ENCODE results near the gene NALF2.

NALF2 gene

GRCh38 chrX:69503782-69504625 lies at the start of gene NALF2:
TSS of gene NALF2 (plus strand) at chrX:69504326. CDS start at chrX:69505283, 957 bp downstream.
- H3K4me1 Mint-ChIP-seq, result no peaks in the 10 kb centered on the region
- H3K4me3 Mint-ChIP-seq, result peak within 1 kb of the TSS; percentile 61
- peak; percentile 71 for ATAC-seq
- no peak within 1 kb of the TSS for H3K27ac Mint-ChIP-seq
- no peaks in the 10 kb centered on the region for H3K36me3 Mint-ChIP-seq
- DNase-seq (ENCODE audit: low spot score in 2 of 2), result peak in 1 of 2 donors; percentile 50
- H3K9me3 Mint-ChIP-seq, result no peaks in the 10 kb centered on the region

DNA sequence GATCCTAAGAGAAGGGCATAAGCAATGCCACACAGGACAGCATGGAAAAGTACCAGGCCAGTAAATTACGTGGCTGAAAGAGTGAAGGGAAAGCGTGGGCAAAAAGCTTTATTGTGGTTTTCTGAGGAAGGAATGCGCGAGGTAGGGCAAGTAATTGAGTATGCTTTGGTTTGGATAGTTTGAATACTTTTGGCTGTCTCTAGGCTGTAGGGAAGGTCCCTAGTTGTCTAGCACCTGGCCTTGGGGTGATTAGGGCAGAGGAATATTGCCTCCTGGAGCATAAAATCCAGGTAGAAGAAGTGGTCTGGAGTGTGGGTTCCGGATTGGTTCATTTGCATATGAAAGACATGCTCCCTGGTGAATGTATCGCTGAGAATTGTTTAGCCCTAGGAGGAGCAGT lies 46.4 kb upstream of the NALF2 start:
- H3K4me3 Mint-ChIP-seq, result no peak overlapping the region
- H3K27ac Mint-ChIP-seq, result no peak overlapping the region
- no peaks in the 10 kb centered on the region for H3K36me3 Mint-ChIP-seq
- H3K9me3 Mint-ChIP-seq, result no peaks in the 10 kb centered on the region
- no peak for ATAC-seq
- H3K4me1 Mint-ChIP-seq, result no peaks in the 10 kb centered on the region
- no peak for DNase-seq (ENCODE audit: low spot score in 2 of 2)

- DNase-seq (ENCODE audit: low spot score in 2 of 2) (no peak), ATAC-seq (no peak)
- Mint-ChIP-seq H3K9me3 (no peaks in the 10 kb centered on the region), H3K4me1 (no peaks in the 10 kb centered on the region), H3K36me3 (no peaks in the 10 kb centered on the region), H3K4me3 (no peak overlapping the region), H3K27ac (no peak overlapping the region)
Measured at GRCh38 chrX:69466546-69466945, 37.6 kb upstream of the NALF2 start.

DNA sequence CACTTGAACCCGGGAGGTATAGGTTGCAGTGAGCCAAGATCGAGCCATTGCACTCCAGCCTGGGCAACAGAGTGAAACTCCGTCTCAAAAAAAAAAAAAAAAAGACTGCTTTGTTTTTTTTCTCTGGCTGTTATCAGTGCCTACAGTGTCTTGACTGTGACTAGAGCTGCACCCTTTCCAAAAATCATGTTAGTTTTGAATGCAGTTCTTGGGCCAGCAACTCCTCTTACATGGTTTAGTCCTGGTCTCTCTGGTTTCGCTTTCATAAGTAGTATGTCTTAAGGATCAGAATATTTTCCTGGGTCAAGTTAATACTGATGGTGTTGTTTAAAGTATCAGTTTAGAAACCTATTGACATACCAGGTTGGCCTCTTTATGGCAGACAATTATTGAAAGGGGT lies 34.2 kb upstream of the NALF2 start:
- Mint-ChIP-seq H3K36me3 (no peaks in the 10 kb centered on the region), H3K4me1 (no peaks in the 10 kb centered on the region), H3K27ac (no peak overlapping the region), H3K4me3 (no peak overlapping the region), H3K9me3 (no peaks in the 10 kb centered on the region)
- ATAC-seq (no peak), DNase-seq (ENCODE audit: low spot score in 2 of 2) (no peak)

GRCh38 chrX:69489625-69490024 lies 14.5 kb upstream of the NALF2 start:
- Mint-ChIP-seq H3K4me1 (no peaks in the 10 kb centered on the region), H3K4me3 (no peak overlapping the region), H3K27ac (no peak overlapping the region), H3K36me3 (no peaks in the 10 kb centered on the region), H3K9me3 (no peaks in the 10 kb centered on the region)
- no peak for DNase-seq (ENCODE audit: low spot score in 2 of 2)
- no peak for ATAC-seq

DNA sequence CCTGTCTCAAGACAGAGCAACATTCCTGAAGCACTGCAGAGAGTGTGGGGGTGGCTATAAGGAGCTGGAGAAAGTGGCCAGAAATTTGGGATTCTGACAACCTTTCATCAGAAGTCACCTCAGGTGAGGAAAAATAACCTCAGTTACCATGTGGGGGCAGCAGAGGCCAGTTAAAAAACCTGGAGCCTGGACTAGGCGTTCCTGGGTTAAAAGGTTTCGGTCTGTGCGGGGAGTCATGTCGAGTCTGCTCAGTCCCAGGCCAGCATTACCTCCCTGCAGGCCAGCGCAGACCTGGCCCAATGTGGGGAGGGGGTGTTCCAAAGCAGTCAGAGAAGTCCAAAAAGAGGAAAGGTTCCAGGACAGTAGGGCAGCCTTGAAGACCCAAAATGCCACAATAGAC lies 10.9 kb upstream of the NALF2 start:
- DNase-seq (ENCODE audit: low spot score in 2 of 2) (no peak), ATAC-seq (no peak)
- no peaks in the 10 kb centered on the region for H3K9me3 Mint-ChIP-seq
- no peaks in the 10 kb centered on the region for H3K36me3 Mint-ChIP-seq
- H3K4me3 Mint-ChIP-seq, result no peak overlapping the region
- no peaks in the 10 kb centered on the region for H3K4me1 Mint-ChIP-seq
- no peak overlapping the region for H3K27ac Mint-ChIP-seq

DNA sequence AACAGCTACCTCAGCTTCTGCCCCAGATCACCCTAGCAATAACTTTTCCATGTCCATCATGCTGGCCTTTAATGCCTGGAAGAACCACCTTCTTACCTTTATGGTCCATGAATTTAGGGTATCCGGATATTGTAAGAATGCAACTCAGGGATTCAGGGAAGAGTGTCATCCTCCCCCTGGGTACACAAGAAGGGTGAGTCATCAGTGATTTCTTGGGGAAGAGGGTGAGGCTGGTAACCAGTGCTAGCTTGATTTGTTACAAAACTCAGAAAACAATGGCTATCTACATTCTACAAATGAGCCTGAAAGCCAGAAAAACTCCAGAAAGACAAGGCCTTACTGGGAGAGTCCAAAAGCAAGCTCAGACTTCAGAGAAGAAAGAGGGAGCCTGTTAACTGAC lies 10.4 kb upstream of the NALF2 start:
- no peak overlapping the region for H3K4me3 Mint-ChIP-seq
- H3K36me3 Mint-ChIP-seq, result no peaks in the 10 kb centered on the region
- H3K4me1 Mint-ChIP-seq, result no peaks in the 10 kb centered on the region
- DNase-seq (ENCODE audit: low spot score in 2 of 2) (no peak), ATAC-seq (no peak)
- H3K9me3 Mint-ChIP-seq, result no peaks in the 10 kb centered on the region
- H3K27ac Mint-ChIP-seq, result no peak overlapping the region

DNA sequence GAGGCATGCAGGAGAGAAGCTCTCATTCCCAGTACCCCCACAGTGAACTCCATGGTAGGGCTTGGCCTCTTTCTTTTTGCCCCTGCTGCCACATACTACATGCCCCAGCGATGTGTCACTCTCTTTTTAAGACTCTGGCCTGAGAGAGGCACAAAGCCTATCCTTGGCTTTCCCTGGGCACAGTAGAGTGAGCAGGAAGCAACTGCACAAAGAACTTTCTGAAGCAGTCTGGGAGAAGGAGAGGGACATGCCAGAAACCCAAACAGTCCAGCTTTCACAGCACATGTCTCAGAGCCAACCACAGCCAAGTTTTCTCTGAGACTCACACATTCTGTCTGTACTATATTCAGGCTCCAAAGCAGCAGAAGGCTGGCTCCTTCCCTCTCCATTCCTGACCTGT lies 7.9 kb upstream of the NALF2 start:
- ATAC-seq (no peak), DNase-seq (ENCODE audit: low spot score in 2 of 2) (no peak)
- H3K36me3 Mint-ChIP-seq, result no peaks in the 10 kb centered on the region
- no peak overlapping the region for H3K4me3 Mint-ChIP-seq
- no peaks in the 10 kb centered on the region for H3K4me1 Mint-ChIP-seq
- H3K27ac Mint-ChIP-seq, result no peak overlapping the region
- H3K9me3 Mint-ChIP-seq, result no peaks in the 10 kb centered on the region

DNA sequence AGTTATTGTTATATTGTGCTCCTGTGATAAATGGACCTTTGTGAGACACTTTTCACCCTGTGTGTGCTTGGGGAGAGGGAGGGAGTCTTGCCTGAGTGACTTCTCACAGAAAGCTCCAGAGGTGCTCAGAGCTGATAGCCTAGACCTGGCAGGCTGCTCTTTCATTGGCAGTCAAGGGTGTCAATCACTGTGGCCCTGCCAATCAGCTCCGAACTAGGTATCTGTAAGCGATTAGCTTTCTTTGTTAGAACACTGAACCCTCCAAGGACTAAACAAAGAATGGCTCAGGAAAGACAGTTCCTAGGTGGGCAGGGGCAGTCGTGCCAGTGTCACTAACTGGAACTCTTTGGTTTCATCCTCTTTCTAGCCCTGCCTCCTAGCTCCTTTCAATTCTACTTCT lies 2.7 kb upstream of the NALF2 start:
- H3K9me3 Mint-ChIP-seq, result no peaks in the 10 kb centered on the region
- ATAC-seq (no peak), DNase-seq (ENCODE audit: low spot score in 2 of 2) (no peak)
- no peak overlapping the region for H3K4me3 Mint-ChIP-seq
- no peaks in the 10 kb centered on the region for H3K4me1 Mint-ChIP-seq
- H3K27ac Mint-ChIP-seq, result no peak overlapping the region
- H3K36me3 Mint-ChIP-seq, result no peaks in the 10 kb centered on the region

GRCh38 chrX:69503228-69503781 lies 821 bp upstream of the NALF2 start:
- no peaks in the 10 kb centered on the region for H3K36me3 Mint-ChIP-seq
- DNase-seq (ENCODE audit: low spot score in 2 of 2), result no peak
- no peak overlapping the region for H3K27ac Mint-ChIP-seq
- peak overlapping the region; percentile 61 for H3K4me3 Mint-ChIP-seq
- ATAC-seq, result no peak
- H3K9me3 Mint-ChIP-seq, result no peaks in the 10 kb centered on the region
- H3K4me1 Mint-ChIP-seq, result no peaks in the 10 kb centered on the region

- Mint-ChIP-seq H3K36me3 (no peaks in the 10 kb centered on the region), H3K4me1 (no peaks in the 10 kb centered on the region), H3K27ac (no peak overlapping the region), H3K9me3 (no peaks in the 10 kb centered on the region), H3K4me3 (peak overlapping the region; percentile 61)
- no peak for ATAC-seq
- DNase-seq (ENCODE audit: low spot score in 2 of 2), result no peak
Measured at GRCh38 chrX:69504626-69505612, 793 bp downstream of the NALF2 start.

DNA sequence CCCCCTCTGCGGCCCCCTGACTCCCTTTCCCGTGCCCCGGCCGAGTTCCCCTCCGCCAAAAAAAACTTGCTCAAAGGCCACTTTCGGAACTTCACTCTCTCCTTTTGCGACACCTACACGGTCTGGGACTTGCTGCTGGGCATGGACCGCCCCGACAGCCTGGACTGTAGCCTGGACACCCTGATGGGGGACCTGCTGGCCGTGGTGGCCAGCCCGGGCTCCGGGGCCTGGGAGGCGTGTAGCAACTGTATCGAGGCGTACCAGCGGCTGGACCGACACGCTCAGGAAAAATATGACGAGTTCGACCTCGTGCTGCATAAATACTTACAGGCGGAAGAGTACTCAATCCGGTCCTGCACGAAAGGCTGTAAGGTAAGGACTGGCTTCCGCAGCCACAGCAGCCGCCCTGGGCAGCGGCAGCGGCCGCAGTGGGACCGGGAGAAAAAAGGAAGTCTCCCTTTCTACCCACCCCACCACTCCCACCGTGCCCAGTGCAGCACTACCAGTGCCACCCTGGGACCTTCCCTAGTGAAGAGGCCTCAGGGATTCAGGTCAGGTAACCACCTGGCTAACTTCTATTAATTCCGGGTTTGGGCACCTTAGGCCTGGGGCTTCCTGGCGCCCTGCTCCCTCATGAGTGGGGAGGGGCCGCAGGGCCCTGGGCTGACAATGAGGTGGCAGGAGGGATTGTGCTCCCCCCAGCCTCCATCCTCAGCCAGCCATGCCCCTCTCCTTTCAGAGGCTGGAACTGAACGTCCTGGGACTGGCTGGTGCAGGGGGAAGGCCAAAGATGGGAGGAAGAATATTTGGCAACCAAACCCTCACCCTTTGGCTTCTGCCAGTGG lies 1.9 kb downstream of the NALF2 start:
- H3K4me3 Mint-ChIP-seq, result peak overlapping the region; percentile 47
- ATAC-seq (no peak), DNase-seq (ENCODE audit: low spot score in 2 of 2) (no peak)
- H3K9me3 Mint-ChIP-seq, result no peaks in the 10 kb centered on the region
- H3K4me1 Mint-ChIP-seq, result no peaks in the 10 kb centered on the region
- H3K27ac Mint-ChIP-seq, result no peak overlapping the region
- no peaks in the 10 kb centered on the region for H3K36me3 Mint-ChIP-seq

GRCh38 chrX:69506617-69507499 lies 2.7 kb downstream of the NALF2 start:
- Mint-ChIP-seq H3K36me3 (no peaks in the 10 kb centered on the region), H3K4me1 (no peaks in the 10 kb centered on the region), H3K27ac (no peak overlapping the region), H3K4me3 (no peak overlapping the region), H3K9me3 (no peaks in the 10 kb centered on the region)
- ATAC-seq, result no peak
- no peak for DNase-seq (ENCODE audit: low spot score in 2 of 2)

DNA sequence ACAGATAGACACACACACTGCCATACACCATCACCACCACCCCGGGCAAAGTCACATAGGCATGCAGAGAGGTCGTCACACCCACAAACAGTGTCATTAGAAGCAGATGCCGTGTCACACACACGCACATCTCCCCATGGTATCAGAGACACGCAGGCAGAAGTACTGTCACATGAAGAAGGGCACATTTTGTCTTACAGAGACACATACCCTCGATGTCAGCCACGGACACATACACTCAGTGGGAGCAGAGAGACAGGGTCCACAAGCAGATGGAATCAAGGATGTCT lies 3.3 kb downstream of the NALF2 start:
- Mint-ChIP-seq H3K4me1 (no peaks in the 10 kb centered on the region), H3K4me3 (no peak overlapping the region)
- no peak for ATAC-seq

More for the DNA sequence above, 3.3 kb downstream of the NALF2 start:
- Mint-ChIP-seq H3K9me3 (no peaks in the 10 kb centered on the region), H3K36me3 (no peaks in the 10 kb centered on the region), H3K27ac (no peak overlapping the region)
- DNase-seq (ENCODE audit: low spot score in 2 of 2), result no peak
